Measurements from ENCODE around the gene ZSCAN31. TPM values are rescaled to one million over a fixed set of nuclear protein-coding genes. Genes with fewer than 3 reads are reported as not detected.

The ZSCAN31 gene
- total RNA-seq, 1 donor from 2014 or later, result 1.1 TPM

GRCh38 chr6:28371280-28371679, 35.3 kb upstream of the ZSCAN31 start:
- no peak overlapping the region for H3K27ac Mint-ChIP-seq (ENCODE audit: unreplicated experiment)
- no peak for FAIRE-seq
- TF ChIP-seq CTCF (IDR thresholded peaks at IDR 0.05; ENCODE audit: insufficient read depth, low read depth, low read length) (no peak), EZH2 (IDR thresholded peaks at IDR 0.05; ENCODE audit: insufficient read depth, low read length) (no peak)

GRCh38 chr6:28370440-28370839, 34.5 kb upstream of the ZSCAN31 start:
- no peak overlapping the region for H2AFZ ChIP-seq (ENCODE audit: low read depth, low read length)
- no peak for TF ChIP-seq CTCF (IDR thresholded peaks at IDR 0.05; ENCODE audit: insufficient read depth, low read depth, low read length)
- no peak for TF ChIP-seq EZH2 (IDR thresholded peaks at IDR 0.05; ENCODE audit: insufficient read depth, low read length)
- DNase-seq (ENCODE audit: low read depth), result no peak
- H3K27ac ChIP-seq (ENCODE audit: low read depth, low read length), result no peak overlapping the region
- no peaks in the 10 kb centered on the region for H4K20me1 ChIP-seq (ENCODE audit: insufficient read depth, low read length)
- H3K9me3 Mint-ChIP-seq (ENCODE audit: unreplicated experiment), result peaks cover 9% of the 10 kb centered on the region
- no peak overlapping the region for H3K4me3 Mint-ChIP-seq (ENCODE audit: unreplicated experiment)
- no peak overlapping the region for H3K4me2 ChIP-seq (ENCODE audit: low read length)
- H3K36me3 ChIP-seq (ENCODE audit: insufficient read depth, low read length), result peaks cover 9% of the 10 kb centered on the region
- H3K27me3 ChIP-seq (ENCODE audit: insufficient read depth, low read length), result no peaks in the 10 kb centered on the region
- H3K79me2 ChIP-seq (ENCODE audit: insufficient read depth, low read length), result no peaks in the 10 kb centered on the region
- H3K27ac Mint-ChIP-seq (ENCODE audit: unreplicated experiment), result no peak overlapping the region
- H3K4me3 ChIP-seq (ENCODE audit: insufficient read depth, low read depth, low read length), result no peak overlapping the region
- H3K27me3 Mint-ChIP-seq (ENCODE audit: low read depth, unreplicated experiment), result no peaks in the 10 kb centered on the region
- FAIRE-seq, result no peak
- no peaks in the 10 kb centered on the region for H3K4me1 ChIP-seq (ENCODE audit: insufficient read depth, low read length)
- H3K36me3 Mint-ChIP-seq (ENCODE audit: low read depth, unreplicated experiment), result peaks cover 24% of the 10 kb centered on the region
- no peaks in the 10 kb centered on the region for H3K4me1 Mint-ChIP-seq (ENCODE audit: low read depth, unreplicated experiment)
- H3K9ac ChIP-seq (ENCODE audit: low read length), result no peak overlapping the region
- H3K9me3 ChIP-seq (ENCODE audit: insufficient read depth, low read depth, low read length), result no peaks in the 10 kb centered on the region

More at GRCh38 chr6:28371280-28371679, 35.3 kb upstream of the ZSCAN31 start:
- no peak overlapping the region for H3K4me3 Mint-ChIP-seq (ENCODE audit: unreplicated experiment)
- H4K20me1 ChIP-seq (ENCODE audit: insufficient read depth, low read length), result no peaks in the 10 kb centered on the region
- no peaks in the 10 kb centered on the region for H3K79me2 ChIP-seq (ENCODE audit: insufficient read depth, low read length)
- no peak overlapping the region for H2AFZ ChIP-seq (ENCODE audit: low read depth, low read length)
- peaks cover 3% of the 10 kb centered on the region for H3K36me3 ChIP-seq (ENCODE audit: insufficient read depth, low read length)
- no peaks in the 10 kb centered on the region for H3K4me1 ChIP-seq (ENCODE audit: insufficient read depth, low read length)
- H3K9ac ChIP-seq (ENCODE audit: low read length), result no peak overlapping the region
- no peaks in the 10 kb centered on the region for H3K4me1 Mint-ChIP-seq (ENCODE audit: low read depth, unreplicated experiment)
- H3K4me2 ChIP-seq (ENCODE audit: low read length), result no peak overlapping the region
- no peak overlapping the region for H3K27ac ChIP-seq (ENCODE audit: low read depth, low read length)
- H3K36me3 Mint-ChIP-seq (ENCODE audit: low read depth, unreplicated experiment), result peaks cover 16% of the 10 kb centered on the region
- no peak overlapping the region for H3K4me3 ChIP-seq (ENCODE audit: insufficient read depth, low read depth, low read length)
- peaks cover 3% of the 10 kb centered on the region for H3K9me3 Mint-ChIP-seq (ENCODE audit: unreplicated experiment)
- no peaks in the 10 kb centered on the region for H3K27me3 Mint-ChIP-seq (ENCODE audit: low read depth, unreplicated experiment)
- no peak for DNase-seq (ENCODE audit: low read depth)
- H3K27me3 ChIP-seq (ENCODE audit: insufficient read depth, low read length), result no peaks in the 10 kb centered on the region
- H3K9me3 ChIP-seq (ENCODE audit: insufficient read depth, low read depth, low read length), result no peaks in the 10 kb centered on the region

- Histone ChIP-seq H4K20me1 (ENCODE audit: insufficient read depth, low read length) (no peaks in the 10 kb centered on the region), H2AFZ (ENCODE audit: low read depth, low read length) (no peak overlapping the region), H3K4me2 (ENCODE audit: low read length) (no peak overlapping the region), H3K27ac (ENCODE audit: low read depth, low read length) (no peak overlapping the region), H3K9ac (ENCODE audit: low read length) (no peak overlapping the region), H3K4me1 (ENCODE audit: insufficient read depth, low read length) (no peaks in the 10 kb centered on the region), H3K27me3 (ENCODE audit: insufficient read depth, low read length) (no peaks in the 10 kb centered on the region), H3K4me3 (ENCODE audit: insufficient read depth, low read depth, low read length) (no peak overlapping the region), H3K36me3 (ENCODE audit: insufficient read depth, low read length) (peaks cover 13% of the 10 kb centered on the region), H3K79me2 (ENCODE audit: insufficient read depth, low read length) (no peaks in the 10 kb centered on the region), H3K9me3 (ENCODE audit: insufficient read depth, low read depth, low read length) (no peaks in the 10 kb centered on the region)
- TF ChIP-seq EZH2 (IDR thresholded peaks at IDR 0.05; ENCODE audit: insufficient read depth, low read length), result no peak
- TF ChIP-seq CTCF (IDR thresholded peaks at IDR 0.05; ENCODE audit: insufficient read depth, low read depth, low read length), result no peak
- H3K27ac Mint-ChIP-seq (ENCODE audit: unreplicated experiment), result no peak overlapping the region
- DNase-seq (ENCODE audit: low read depth) (no peak), FAIRE-seq (no peak)
- no peaks in the 10 kb centered on the region for H3K27me3 Mint-ChIP-seq (ENCODE audit: low read depth, unreplicated experiment)
- no peak overlapping the region for H3K4me3 Mint-ChIP-seq (ENCODE audit: unreplicated experiment)
- peaks cover 18% of the 10 kb centered on the region for H3K9me3 Mint-ChIP-seq (ENCODE audit: unreplicated experiment)
- peaks cover 34% of the 10 kb centered on the region for H3K36me3 Mint-ChIP-seq (ENCODE audit: low read depth, unreplicated experiment)
- H3K4me1 Mint-ChIP-seq (ENCODE audit: low read depth, unreplicated experiment), result no peaks in the 10 kb centered on the region
Measured at GRCh38 chr6:28369463-28369862, 33.5 kb upstream of the ZSCAN31 start.

All from astrocyte (in vitro differentiated cells and primary cell).